Dendritic cell treated with granulocyte-macrophage colony-stimulating factor and Interleukin-4, amounts not matched to agents 40 ng/mL and 50 ng/mL, for 4 days (primary cell): ENCODE data around the gene SARDH.
"Not testable (repeated sequence)": the region's sequence is repeated elsewhere in the genome, so short reads cannot be mapped to it uniquely, and the experiment has no call there.

ENCODE experiments used
- H3K27ac Mint-ChIP-seq: one replicate; pipeline ENCODE4 v1.8.0; 2022; ENCODE audit warnings: mild to moderate bottlenecking, mixed read lengths
- H3K27me3 Mint-ChIP-seq: one replicate; pipeline ENCODE4 v1.8.0; 2022; ENCODE audit warnings: mild to moderate bottlenecking, mixed read lengths
- H3K36me3 Mint-ChIP-seq: one replicate; pipeline ENCODE4 v1.8.0; 2022; ENCODE audit warnings: low read depth, mixed read lengths
- H3K4me1 Mint-ChIP-seq: one replicate; pipeline ENCODE4 v1.8.0; 2022; ENCODE audit warnings: low read depth, mixed read lengths
- H3K4me3 Mint-ChIP-seq: one replicate; pipeline ENCODE4 v1.8.0; 2022; ENCODE audit warnings: mild to moderate bottlenecking, moderate library complexity, mixed read lengths
- H3K9me3 Mint-ChIP-seq: one replicate; pipeline ENCODE4 v1.8.0; 2022; ENCODE audit warnings: mixed read lengths
- intact Hi-C: fragments of 100-400 bp; cut with micrococcal nuclease; formaldehyde crosslinking; loops from one replicate; pipeline ENCODE4 v1.15.0; 2022

The SARDH gene

DNA sequence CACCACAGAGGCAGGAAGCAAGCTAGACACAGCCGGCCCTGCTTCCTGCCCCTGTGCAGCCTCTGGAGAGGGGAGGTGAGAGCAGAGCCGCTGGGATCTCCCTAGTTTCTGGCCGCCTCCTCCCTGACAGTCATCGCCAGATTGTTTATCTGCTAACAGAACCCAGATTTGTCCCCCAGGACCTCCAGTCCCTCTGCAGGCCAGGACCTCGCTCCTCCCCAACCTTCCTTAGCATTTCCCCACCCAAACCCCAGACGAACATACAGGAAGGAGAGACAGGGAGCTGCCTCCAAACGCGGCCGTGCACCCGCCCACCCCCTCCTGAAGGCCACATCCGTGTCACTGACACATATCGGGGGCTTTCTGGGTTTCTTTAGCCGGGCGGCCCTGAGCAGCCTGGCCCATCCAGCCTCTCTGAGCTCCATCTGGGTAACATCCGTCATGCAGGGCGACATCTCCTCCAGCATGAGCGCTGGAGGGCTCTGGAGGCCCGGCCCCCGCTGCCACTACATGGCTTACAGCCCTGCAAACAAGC lies 54.5 kb downstream of the SARDH start:
- Mint-ChIP-seq H3K27ac (no peak overlapping the region), H3K9me3 (no peaks in the 10 kb centered on the region), H3K4me1 (no peaks in the 10 kb centered on the region), H3K36me3 (no peaks in the 10 kb centered on the region), H3K4me3 (no peak overlapping the region), H3K27me3 (no peaks in the 10 kb centered on the region)
- intact Hi-C loops, result no loop called here

DNA sequence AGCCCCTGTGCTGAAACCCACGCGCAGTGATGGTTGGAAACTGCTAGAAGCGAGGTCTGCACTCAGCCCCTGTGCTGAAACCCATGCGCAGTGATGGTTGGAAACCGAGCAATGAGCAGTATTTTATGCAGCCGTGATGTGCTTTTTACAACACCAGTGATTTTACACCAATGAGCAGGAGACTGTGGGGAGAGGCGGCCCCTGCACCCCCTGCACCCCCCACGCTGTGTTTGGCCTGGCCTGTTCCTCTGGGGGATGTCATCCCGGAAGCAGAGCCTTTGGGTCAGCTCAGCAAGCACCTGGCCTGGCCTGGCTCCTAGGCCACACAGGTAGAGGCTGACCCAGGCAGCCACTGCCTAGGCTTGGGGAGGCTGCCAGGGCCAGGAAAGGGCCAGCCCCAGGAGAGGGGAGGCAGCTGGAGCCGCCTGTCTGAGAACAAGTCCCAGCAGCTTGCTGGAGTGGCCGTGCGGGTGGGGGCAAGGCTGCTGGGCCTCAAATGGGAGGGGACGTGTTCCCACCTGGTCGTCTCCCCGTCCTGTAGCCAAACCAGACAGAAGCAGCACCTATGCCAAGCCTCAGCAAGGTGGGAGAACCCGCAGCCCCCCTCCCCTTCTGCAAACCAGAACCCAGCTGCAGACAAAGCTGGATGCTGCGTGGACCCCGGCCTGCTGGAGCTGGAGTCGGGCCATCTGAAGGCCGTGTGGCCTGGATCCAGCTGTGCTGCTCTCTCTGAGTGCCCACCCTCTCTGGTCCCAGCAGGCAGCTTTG lies 55.1 kb downstream of the SARDH start:
- Mint-ChIP-seq H3K27me3 (no peaks in the 10 kb centered on the region), H3K36me3 (no peaks in the 10 kb centered on the region), H3K27ac (no peak overlapping the region), H3K4me1 (no peaks in the 10 kb centered on the region), H3K4me3 (no peak overlapping the region), H3K9me3 (no peaks in the 10 kb centered on the region)
- intact Hi-C loops, result no loop called here

DNA sequence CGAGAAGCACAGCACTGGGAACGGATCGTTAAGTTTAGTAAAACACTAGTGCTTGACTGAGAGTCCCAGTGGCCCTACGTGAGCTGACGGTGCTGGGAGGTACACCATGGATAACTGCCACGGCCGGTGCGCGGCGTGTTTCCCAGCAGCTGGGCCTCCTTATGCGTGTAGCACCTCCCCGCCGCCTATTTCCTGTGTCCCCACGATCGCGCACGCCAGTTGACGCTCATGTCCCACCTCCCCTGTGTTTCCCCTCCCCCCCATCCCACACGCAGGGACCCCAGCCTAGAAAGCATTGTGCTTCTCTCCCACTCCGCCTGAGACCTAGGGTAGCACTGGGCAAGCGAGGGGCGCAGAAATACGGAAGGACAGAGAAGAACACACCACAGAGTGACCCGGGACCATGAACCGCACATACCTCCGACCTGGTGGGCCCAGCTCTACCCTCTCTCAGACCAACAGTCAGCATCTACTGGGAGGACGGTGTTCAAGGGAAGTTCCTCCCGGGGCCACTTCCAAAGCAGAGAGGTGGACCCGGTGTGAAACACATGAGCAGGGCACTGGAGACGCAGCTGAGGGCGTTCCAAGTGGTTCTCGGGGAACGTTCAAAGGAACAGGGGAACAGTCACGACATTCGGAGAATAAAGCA lies 56.4 kb downstream of the SARDH start:
- H3K4me1 Mint-ChIP-seq, result no peaks in the 10 kb centered on the region
- H3K36me3 Mint-ChIP-seq, result no peaks in the 10 kb centered on the region
- H3K9me3 Mint-ChIP-seq, result no peaks in the 10 kb centered on the region
- no peak overlapping the region for H3K4me3 Mint-ChIP-seq
- no peaks in the 10 kb centered on the region for H3K27me3 Mint-ChIP-seq
- H3K27ac Mint-ChIP-seq, result no peak overlapping the region
- intact Hi-C loops, result no loop called here

DNA sequence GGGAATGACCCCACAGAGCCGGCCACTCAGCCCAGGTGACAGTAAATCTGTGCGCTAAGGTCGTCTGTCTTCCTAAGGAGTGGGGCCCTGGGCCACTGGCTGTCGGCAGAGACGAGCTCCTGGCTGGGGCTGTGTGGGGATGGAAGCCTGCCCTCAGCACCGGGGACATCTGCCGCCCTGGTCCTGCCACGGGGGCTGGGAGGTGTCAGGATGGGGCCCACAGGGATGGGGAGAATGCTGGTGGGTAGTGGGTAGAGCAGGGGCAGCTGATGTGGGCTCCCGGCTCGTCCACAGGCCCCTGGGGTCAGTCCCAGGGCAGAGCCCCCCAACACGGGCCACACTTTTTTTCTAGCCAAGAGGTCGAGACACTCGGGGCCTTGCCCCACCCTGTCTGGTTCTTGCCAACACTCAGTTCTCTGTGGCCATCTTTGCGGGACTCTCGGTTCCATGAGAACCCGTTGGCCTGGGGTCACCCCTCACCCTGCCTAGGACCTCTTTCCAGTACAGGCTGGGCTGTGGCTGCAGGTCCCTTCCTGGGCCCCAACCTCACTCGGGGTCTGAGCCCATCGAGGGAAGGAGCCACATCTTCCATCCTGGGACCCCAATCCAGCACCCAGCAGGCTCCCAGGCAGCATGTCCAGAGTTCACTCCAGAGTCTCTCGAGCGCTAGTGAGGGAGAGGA lies 57.0 kb downstream of the SARDH start:
- H3K27me3 Mint-ChIP-seq, result no peaks in the 10 kb centered on the region
- H3K9me3 Mint-ChIP-seq, result no peaks in the 10 kb centered on the region
- no peaks in the 10 kb centered on the region for H3K4me1 Mint-ChIP-seq
- H3K4me3 Mint-ChIP-seq, result no peak overlapping the region
- intact Hi-C loops, result no loop called here
- no peaks in the 10 kb centered on the region for H3K36me3 Mint-ChIP-seq
- H3K27ac Mint-ChIP-seq, result no peak overlapping the region

DNA sequence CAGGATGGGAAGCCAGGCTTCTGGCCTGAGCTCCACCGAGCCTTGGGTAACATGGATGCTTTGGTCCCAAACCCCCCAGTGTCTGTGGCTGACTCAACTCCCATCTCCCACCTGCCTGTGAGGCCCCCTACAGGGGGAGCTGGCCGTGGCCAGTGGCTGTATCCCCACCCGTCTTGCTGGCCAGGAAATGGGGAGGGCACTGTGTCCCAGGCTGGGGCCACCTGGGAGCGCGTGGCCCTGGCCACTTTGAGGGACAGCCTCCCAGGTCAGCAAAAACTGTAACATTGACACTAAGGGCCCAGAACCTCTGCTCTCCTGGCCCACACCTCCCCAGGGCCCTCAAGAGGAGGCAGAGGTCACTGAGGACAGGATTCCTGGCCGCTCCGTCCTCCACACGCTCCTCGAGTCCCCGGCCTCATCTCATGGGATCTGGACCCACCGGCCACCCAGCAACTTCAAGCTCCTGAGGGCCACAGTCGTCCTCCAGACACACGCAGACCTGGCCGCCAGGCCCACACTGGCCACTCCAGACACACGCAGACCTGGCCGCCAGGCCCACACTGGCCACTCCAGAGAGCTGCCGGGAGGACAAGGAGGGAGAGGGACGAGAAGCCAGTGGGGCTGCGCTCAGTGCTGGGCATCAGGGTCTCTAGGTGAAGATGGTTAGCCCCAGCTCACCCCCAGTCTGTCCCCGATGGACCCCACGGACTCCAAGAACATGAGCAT lies 57.7 kb downstream of the SARDH start:
- Mint-ChIP-seq H3K27me3 (no peaks in the 10 kb centered on the region), H3K27ac (no peak overlapping the region), H3K4me1 (no peaks in the 10 kb centered on the region), H3K9me3 (no peaks in the 10 kb centered on the region), H3K36me3 (no peaks in the 10 kb centered on the region), H3K4me3 (no peak overlapping the region)
- intact Hi-C loops, result no loop called here

DNA sequence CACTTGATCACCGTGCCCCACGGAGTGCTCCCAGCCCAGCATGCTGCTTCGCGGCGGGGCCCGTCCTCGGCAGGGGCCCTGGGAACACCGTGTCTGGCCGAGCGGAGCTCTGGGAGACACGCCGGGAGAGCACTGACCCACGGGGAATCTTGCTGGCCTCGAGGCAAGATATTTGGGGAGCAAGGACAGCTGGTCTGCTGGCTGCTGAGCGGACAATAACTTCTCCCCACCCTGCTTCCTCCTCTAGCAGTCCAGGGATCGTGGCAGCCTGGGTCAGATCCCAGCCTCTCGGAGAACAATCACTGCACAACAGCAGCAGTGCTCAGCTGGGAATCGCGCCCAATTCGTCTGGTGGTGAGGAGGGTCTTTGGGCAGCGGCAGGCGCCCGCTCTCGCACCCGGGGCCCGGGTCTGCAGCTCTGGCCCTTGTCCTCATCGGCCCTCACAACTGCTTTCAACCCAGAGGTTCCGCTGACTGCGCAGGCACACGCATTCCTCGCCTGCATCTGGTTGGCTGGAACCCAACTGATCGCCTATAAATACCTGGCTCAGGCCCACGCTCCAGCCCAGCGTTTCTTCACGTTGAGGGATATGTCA lies 58.6 kb downstream of the SARDH start:
- Mint-ChIP-seq H3K27me3 (peaks cover 1% of the 10 kb centered on the region), H3K9me3 (no peaks in the 10 kb centered on the region), H3K36me3 (no peaks in the 10 kb centered on the region), H3K27ac (no peak overlapping the region), H3K4me1 (no peaks in the 10 kb centered on the region), H3K4me3 (no peak overlapping the region)
- intact Hi-C loops, result no loop called here

DNA sequence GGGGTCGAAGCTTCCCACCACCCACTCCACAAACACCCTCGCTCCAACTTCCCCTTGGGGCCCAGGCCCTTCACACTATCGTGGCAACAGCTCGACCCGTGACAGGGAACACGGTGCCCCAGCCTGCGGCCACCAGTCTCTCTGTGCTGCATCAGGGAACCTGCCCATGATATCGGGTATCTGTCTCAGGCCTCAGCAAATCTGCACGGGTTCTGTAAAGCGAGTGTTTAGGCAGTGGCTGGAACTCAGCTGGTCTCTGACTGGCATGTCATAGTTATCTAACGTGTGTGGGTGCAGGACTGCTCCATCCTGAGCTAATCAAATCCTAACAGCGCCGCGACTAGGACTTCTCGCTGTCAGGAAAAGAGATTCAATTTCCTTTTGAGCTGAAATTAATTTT lies 59.1 kb downstream of the SARDH start:
- Mint-ChIP-seq H3K27ac (no peak overlapping the region), H3K4me1 (no peaks in the 10 kb centered on the region), H3K36me3 (no peaks in the 10 kb centered on the region), H3K27me3 (peaks cover 2% of the 10 kb centered on the region), H3K9me3 (no peaks in the 10 kb centered on the region), H3K4me3 (no peak overlapping the region)
- intact Hi-C loops, result no loop called here

DNA sequence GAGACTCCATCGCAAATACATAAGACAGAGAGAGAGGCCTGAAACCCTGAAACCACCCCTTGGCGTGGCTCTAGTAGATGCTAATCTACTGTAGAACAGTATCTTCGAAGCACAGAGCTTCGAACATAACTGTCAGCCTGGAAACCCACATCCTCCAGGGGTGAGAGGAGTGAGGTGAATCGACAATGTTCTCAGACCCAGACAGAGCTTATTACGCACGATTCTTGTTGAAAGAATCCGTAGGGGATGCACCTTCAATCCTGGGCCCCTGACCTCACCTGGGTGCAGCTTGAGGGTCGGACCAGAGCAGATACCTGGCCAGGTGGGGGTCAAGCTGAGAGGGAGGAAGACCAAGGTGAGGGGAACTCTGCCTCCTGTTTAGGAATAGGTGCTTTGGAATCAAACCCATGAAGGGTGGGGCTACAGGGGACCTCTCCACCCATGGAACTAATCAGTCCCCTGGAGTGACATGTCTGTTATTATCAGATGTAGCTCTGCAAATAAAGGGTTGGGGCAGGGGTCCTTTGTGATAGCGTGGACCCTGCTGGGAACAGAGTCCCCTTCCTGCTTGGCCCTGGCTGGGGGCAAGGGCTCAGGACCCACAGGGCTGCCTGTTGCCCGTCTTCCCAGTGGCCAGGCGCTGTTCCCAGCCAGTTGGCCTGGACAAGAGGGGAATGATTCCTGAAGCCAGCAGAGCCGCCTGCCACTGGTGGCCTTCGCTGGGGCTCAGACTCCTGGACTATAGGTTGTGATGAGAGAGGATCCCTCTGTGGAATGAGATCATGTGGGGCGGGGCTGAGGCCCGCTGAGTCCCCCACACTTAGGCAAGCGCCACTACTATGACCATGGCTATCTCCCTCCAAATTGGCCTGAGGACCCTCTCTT lies 60.8 kb downstream of the SARDH start:
- Mint-ChIP-seq H3K36me3 (no peaks in the 10 kb centered on the region), H3K27me3 (peaks cover 2% of the 10 kb centered on the region), H3K27ac (no peak overlapping the region), H3K9me3 (no peaks in the 10 kb centered on the region), H3K4me3 (no peak overlapping the region), H3K4me1 (no peaks in the 10 kb centered on the region)
- intact Hi-C loops, result no loop called here

DNA sequence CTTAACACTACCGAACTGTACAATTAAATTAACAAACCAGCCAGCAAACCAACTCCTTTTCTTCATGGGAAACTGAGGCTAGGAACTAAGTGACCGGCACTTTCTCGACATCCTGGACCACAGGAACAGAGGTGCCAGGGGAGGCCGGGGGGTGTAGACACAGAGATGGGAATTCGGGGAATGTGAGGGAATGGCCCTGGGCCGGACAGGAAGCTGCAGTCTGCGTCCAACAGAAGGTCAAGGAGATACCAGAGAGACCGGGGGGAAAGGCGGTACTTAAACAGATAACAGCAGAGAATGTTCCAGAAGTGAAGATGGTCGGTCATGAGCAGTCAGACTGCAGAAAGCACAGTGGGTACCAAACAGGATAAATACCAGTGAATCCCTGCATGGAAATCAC lies 61.7 kb downstream of the SARDH start:
- H3K27me3 Mint-ChIP-seq, result peaks cover 2% of the 10 kb centered on the region
- intact Hi-C loops, result no loop called here
- no peaks in the 10 kb centered on the region for H3K36me3 Mint-ChIP-seq
- H3K4me3 Mint-ChIP-seq, result no peak overlapping the region
- H3K27ac Mint-ChIP-seq, result no peak overlapping the region
- H3K9me3 Mint-ChIP-seq, result no peaks in the 10 kb centered on the region
- H3K4me1 Mint-ChIP-seq, result no peaks in the 10 kb centered on the region

DNA sequence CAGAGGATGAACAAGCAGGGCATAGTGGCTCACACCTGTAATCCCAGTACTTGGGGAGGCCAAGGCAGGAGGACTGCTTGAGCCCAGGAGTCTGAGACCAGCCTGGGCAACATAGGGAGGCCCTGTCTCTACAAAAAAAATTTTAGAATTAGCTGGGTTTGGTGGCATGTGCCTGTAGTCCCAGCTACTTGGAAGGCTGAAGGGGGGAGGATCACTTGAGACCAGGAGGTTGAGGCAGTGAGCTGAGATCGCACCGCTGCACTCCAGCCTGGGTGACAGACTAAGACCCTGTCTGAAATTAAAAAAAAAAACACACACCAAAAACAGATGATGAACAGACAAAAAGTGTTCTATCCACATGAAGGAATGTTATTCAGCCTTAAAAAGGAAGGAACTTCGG lies 62.4 kb downstream of the SARDH start:
- H3K27me3 Mint-ChIP-seq, intact Hi-C loops, H3K27ac Mint-ChIP-seq, H3K4me3 Mint-ChIP-seq, H3K36me3 Mint-ChIP-seq, H3K4me1 Mint-ChIP-seq, H3K9me3 Mint-ChIP-seq: not testable (repeated sequence)

DNA sequence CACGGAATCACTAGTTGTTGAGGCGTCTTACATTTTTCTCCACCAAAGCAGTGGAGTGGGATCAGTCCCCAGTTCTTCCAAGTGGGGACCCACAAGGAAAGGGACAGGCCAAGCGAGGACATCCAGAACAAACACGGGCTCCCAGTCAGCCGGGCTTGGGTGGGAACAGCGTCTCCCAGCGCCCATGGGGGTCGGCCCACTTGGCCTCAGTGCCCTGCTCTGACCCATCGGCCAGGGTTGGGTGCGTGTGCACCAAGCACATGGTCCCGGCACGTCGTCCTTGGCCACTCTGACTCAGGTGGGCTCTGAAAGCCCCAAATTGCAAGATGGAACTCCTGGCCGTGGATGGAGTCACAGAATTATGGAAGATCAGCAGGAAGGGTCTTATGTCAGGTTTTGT lies 64.1 kb downstream of the SARDH start:
- no peak overlapping the region for H3K4me3 Mint-ChIP-seq
- no peak overlapping the region for H3K27ac Mint-ChIP-seq
- intact Hi-C loops, result no loop called here
- no peaks in the 10 kb centered on the region for H3K36me3 Mint-ChIP-seq
- peaks cover 2% of the 10 kb centered on the region for H3K27me3 Mint-ChIP-seq
- no peaks in the 10 kb centered on the region for H3K9me3 Mint-ChIP-seq
- no peaks in the 10 kb centered on the region for H3K4me1 Mint-ChIP-seq

DNA sequence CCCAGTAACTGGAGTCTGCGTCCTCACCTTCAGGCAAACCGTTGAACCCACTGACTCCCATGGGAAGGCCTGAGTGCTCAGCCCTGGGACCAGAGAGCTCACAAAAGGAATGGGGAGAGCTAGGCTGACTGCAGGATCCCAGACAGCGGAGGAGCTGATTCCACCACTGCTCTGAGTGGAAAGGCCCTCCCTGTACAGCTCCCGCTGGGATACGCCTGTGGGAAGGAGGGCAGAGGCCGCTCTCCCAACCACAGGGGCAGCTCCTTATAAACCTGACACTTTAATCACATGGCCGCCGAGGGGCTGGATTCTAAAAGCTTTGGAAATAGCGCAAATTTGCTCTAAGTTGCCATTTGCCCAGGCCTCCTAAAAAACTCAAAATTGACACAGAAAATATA lies 64.9 kb downstream of the SARDH start:
- no peaks in the 10 kb centered on the region for H3K9me3 Mint-ChIP-seq
- intact Hi-C loops, result no loop called here
- H3K36me3 Mint-ChIP-seq, result no peaks in the 10 kb centered on the region
- peaks cover 2% of the 10 kb centered on the region for H3K27me3 Mint-ChIP-seq
- no peaks in the 10 kb centered on the region for H3K4me1 Mint-ChIP-seq
- no peak overlapping the region for H3K27ac Mint-ChIP-seq
- H3K4me3 Mint-ChIP-seq, result no peak overlapping the region
